ENCODE data around the gene DNAH12.

DNA sequence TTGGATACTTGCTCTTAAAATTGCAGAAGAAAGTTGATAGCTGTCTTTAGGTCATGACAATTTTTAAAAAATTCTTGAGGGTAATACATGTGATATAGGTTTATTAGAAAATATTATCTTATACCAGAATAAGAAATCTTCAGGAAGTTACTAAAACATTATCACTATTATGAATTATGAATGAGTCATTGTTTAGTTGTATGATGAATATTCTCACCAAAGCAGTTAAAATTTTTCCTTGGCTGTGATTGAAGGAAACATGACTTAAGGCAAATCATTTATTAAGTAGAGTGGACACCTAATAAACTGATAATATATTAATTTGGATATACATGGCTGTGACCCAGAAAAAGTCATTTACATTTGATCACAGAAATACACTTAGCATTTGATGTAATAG lies 286.5 kb downstream of the DNAH12 start:
- TF ChIP-seq MNT (IDR thresholded peaks at IDR 0.05) (no peak), TRIM22 (IDR thresholded peaks at IDR 0.05) (no peak), CC2D1A (CRISPR knock-in tag; IDR thresholded peaks at IDR 0.05) (no peak), HMG20A (CRISPR knock-in tag; IDR thresholded peaks at IDR 0.05; ENCODE audit: borderline replicate concordance) (no peak), ZNF510 (CRISPR knock-in tag; IDR thresholded peaks at IDR 0.05; ENCODE audit: low read depth) (no peak), ZNF331 (CRISPR knock-in tag; IDR thresholded peaks at IDR 0.05) (no peak)
- TF ChIP-seq, protein P1, sequence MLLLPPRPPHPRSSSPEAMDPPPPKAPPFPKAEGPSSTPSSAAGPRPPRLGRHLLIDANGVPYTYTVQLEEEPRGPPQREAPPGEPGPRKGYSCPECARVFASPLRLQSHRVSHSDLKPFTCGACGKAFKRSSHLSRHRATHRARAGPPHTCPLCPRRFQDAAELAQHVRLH (CRISPR knock-in tag; IDR thresholded peaks at IDR 0.05; ENCODE audit: borderline replicate concordance, low read depth) = no peak

Measured in HepG2 (cell line).